CD4-positive, alpha-beta T cell treated with Interleukin-10 for 1 hour (primary cell): ENCODE results near the gene FAM187B.
"Not testable (repeated sequence)": the region's sequence is repeated elsewhere in the genome, so short reads cannot be mapped to it uniquely, and the experiment has no call there.

Experiments
- DNase-seq: peaks from one replicate; pipeline ENCODE4 v3.0.0-alpha.2; 2020

The FAM187B gene

DNA sequence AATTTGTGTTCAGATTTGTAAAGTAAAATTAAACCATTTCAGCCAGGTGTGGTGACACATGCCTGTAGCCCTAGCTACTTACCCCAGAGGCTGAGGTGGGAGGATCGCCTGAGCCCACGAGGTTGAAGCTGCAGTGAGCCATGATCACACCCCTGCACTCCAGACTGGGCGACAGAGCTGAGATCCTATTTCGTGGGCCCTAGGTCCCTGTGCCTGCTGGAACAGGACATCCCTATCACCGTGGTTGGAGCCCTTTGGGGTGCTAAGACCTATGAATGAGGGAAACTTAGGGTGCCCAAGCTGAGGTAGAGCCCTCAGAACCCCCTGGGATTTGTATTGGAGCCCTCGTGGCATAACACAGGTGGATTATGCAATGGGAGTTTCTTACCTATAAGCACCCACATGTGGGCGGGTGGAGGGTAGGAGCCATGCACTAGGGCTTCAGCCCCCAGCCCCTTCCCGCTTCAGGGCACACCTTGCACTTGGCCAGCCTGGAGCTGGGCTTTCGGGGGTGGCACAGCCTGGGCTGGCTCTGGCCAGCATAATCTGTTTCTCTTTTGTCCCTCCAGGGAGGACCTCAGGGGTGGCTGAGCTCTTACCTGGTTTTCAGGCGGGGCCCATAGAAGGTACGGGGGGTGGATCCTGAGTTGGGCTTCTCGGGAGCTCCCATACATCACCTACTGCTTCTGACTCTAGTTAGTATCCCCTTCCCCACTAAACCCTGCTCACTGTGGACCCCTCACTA, 33.0 kb upstream of the FAM187B start:
- DNase-seq, result no peak

DNA sequence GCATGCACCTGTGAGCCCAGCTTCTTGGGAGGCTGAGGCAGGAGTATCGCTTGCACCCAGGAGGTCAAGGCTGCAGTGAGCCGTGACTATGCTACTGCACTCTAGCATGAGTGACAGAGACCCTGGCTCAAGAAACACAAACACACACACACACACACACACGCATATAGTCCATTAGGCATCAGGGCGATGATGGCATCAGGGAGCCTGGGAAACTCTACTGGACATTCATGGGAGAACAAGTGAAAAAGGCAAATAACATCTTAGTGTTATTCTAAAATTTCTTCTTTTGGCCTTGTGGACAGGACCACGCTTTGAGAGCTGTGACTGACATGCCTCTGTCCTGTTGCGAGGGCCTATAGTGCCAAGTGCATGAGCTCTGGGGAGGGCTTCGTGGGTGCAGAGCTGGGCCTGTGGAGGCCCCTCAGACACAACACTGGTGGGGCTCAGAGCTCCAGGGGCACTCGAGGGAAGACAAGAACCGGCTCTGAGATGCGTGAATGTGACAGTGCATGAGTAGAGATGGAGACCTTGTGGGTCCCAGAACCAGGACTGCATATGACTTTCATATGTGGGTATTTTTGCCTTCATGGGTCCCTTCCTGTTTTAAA, 32.3 kb upstream of the FAM187B start:
- DNase-seq, result no peak

DNA sequence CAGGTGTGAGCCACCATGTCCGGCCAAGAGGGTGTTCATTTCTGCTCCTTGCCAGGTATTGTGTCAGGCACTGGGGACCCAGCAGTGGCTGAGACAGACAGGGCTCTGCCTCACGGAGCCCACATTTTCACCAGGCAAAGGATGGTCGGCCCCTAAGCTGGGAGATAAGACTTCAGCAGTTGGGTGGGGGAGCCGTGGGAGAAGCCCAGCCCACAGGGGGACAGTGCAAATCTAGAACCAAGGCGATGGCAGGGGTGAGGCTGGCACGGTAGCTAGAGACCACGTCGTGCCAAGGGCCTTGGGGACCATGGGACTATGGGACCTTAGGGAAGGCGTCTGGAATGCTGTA, 28.5 kb upstream of the FAM187B start:
- no peak for DNase-seq

DNA sequence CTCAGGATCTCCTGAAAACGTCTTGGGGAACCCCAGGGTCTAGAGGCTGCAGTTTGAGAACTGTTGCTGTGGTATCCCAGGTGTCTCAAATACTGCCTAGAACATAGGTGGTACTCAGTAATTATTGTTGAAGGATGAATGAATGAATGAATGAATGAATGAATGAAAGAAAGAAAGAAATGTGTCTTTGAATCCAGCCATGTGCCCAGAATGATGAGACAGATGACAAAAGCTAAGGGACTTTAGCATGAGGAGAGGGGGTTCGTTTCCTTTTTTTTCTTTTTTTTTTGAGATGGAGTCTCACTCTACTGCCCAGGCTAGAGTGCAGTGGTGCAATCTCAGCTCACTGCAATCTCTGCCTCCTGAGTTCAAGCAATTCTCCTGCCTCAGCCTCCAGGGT, 28.0 kb upstream of the FAM187B start:
- no peak for DNase-seq

DNA sequence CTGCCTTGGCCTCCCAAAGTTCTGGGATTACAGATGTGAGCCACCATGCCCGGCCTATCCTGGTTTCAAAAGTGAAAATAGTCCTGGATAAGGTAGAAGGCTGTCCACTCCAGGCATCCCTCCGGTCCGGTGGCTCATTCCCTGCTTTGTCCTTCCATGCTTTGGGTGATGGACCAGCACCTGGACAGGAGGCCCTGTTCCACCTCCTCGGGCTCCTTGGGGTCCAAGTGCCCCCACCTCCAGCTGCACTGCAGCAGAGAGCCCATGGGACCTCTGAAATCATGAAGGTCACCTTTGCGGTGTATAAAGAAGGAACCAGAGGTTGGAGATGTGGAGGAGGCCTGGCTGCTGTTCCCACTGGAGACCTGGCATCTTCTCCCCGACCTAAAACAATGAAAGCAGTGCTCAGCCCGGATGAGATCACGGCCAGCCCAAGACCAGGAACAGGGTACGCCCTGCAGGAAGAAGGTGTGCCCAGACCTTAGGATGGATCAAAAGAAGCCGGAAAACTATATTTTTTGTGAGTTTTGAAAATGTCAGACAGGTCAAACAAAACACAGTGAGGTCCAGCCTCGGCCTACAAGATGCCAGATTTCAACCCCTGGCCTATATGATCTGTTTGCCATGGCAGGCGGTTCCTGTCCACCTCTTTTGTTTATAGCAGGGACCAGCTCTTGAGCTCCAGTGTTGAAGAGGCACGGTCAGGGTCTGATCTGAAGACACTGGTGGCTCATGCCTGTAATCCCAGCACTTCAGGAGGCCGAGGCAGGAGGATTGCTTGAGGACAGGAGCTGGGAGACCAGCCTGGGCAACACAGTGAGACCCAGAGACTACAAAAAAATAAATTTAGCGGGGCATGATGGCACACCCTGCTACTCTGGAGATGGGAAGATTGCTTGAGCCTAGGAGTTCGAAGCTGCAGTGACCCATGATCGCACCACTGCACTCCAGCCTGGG, 26.1 kb upstream of the FAM187B start:
- no peak for DNase-seq

DNA sequence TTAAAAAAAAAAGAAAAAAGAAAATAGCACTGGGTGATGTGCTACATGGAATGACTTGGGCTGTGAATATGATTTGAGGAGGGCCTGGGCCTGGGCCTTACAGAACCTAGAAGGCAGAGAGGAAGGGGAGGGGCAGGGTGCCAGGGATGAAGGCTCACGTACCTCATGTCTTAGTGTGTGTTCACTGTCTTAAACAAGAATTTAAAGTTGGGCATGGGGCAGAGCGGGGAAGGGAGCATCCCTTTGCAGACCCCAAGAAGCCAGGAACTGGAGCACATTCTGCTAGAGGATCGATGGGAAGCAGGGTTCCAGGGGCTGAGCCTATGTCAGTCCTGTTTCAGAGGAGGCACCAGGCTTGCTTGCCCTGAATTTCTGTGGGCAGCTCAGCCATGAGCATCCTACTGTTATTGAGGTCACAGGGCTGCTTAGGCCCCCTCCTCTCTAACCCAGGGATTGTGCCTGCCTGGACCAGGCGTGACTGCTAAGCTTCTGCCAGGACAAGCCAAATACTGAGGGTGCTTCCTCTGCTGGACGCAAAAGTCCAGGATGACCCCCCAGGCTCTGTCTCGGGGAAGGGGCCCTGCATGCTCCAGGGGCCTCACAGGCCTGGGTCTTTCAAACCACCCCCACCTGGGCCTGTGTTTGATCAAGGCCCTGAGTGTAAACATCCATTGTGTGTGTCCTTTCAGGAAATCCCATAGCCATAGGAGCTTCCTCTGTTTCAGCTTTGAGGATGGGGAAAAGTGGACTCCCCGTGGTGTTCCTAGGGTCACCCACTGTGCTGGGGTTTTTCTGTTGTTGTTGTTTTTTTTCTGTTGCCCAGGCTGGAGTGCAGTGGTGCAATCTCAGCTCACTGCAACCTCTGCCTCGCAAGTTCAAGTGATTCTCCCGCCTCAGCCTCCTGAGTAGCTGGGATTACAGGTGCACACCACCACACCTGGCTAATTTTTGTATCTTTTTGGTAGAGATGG, 25.1 kb upstream of the FAM187B start:
- no peak for DNase-seq

DNA sequence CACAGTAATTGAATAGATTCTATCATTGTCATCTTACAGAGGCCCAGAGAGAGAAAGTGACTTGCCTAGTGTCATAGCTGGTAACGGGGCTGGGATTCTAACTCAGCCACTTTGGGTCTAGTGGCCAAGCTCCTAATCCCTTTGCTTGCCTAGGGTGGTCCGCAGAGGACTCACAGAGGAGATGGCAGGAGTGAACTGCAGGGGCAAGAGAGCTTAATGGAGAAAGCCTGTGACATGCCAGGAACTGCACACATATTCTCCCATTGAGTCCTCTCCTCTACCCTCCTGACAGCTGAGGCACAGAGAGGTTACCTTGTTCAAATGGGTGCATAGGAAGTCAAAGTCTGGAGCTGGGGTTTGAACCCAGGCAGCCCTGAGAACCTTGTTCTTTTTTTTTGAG, 22.9 kb upstream of the FAM187B start:
- DNase-seq, result no peak

DNA sequence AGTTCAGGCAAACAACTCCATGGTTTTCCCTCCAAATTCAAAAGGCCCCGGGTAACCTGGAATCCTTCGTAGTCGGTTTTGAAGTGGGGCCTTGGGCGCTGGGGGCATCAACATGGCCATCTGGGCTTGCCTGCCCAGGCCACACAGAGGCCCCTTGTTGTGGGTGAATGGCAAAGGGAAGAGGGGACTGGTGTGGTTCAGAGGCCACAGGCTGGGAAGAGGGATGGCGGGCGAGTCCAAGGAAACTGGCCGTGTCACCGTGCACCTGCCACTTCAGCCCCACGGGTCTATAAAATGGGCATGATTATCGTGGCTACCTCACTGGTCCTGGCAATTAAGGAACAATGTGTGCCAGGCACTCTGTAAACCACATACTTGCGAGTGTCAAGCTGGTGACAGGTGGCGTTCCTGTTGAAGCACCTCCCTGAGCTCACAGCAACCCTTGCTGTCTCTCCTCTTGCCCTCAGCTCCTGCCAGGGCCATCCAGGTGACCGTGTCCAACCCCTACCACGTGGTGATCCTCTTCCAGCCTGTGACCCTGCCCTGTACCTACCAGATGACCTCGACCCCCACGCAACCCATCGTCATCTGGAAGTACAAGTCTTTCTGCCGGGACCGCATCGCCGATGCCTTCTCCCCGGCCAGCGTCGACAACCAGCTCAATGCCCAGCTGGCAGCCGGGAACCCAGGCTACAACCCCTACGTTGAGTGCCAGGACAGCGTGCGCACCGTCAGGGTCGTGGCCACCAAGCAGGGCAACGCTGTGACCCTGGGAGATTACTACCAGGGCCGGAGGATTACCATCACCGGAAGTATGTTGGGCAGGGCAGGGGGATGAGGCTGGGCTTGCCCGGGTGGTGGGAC, 21.5 kb upstream of the FAM187B start:
- DNase-seq, result no peak

DNA sequence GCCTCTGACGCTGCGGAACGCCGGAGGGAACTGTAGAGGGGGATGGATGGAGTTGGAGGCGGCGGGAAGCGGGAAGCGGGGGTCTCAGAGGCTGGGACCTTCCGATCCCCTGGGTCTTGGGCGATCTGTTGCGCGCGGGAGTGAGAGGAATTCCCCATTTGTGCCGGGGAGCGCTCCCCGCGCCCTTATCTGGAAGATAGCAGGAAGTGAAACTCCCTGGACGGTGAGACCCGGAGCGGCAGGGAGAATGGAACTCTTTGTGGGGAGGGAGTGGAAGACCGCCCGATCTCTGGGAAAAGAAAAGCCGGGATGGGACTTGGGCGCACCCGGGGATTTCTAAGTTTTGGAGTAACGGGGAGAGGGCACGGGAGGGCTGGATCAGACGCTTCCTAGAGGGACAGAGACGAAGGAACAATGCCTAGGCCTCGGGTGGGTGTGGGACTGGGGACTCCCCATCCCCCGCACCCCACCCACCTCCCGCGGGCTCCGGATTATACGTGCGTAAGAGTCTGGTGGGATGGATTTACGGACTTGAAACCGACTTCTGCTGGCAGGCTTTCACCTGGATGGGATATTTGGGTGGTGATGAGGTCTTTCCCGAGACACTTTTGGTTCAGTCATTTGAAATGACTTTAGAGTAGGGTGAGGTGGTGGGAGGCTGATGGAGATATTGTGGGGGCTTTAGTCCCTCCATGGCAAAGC, 20.8 kb upstream of the FAM187B start:
- DNase-seq, result no peak

DNA sequence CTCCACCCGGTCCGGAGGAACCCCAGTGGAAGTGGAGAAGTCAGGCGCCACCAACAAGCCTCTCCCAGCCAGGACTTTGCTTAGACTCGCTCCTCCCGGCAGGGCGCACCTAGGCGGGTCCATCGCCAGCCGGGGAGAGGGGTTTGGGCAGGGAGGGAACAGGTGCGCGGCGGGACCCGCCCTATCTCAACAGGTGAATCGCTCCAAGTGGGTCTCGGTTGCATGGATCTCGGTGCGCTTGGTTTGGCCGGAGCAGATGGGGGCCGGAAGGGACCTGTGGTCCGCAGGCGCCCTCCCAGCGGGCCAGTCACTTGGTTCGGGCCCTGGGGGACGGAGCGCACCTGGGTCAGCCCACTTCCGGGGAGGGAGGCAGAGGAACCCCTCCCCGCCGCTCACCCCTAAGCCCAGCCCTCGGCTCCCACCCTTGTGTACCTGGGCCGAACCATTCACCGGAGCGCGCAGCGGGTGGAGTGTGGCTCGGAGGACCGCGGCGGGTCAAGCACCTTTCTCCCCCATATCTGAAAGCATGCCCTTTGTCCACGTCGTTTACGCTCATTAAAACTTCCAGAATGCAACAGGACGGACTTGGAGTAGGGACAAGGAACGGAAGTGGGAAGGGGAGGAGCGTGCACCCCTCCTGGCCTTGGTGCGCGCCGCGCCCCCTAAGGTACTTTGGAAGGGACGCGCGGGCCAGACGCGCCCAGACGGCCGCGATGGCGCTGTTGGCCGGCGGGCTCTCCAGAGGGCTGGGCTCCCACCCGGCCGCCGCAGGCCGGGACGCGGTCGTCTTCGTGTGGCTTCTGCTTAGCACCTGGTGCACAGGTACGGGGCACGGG, 20.0 kb upstream of the FAM187B start, which contains the start of gene LSR:
Gene LSR (plus strand): TSS at position 693 of the 836 bp plus-strand sequence. CDS start 21 bp downstream, at position 714.
- peak; percentile 86 for DNase-seq

DNA sequence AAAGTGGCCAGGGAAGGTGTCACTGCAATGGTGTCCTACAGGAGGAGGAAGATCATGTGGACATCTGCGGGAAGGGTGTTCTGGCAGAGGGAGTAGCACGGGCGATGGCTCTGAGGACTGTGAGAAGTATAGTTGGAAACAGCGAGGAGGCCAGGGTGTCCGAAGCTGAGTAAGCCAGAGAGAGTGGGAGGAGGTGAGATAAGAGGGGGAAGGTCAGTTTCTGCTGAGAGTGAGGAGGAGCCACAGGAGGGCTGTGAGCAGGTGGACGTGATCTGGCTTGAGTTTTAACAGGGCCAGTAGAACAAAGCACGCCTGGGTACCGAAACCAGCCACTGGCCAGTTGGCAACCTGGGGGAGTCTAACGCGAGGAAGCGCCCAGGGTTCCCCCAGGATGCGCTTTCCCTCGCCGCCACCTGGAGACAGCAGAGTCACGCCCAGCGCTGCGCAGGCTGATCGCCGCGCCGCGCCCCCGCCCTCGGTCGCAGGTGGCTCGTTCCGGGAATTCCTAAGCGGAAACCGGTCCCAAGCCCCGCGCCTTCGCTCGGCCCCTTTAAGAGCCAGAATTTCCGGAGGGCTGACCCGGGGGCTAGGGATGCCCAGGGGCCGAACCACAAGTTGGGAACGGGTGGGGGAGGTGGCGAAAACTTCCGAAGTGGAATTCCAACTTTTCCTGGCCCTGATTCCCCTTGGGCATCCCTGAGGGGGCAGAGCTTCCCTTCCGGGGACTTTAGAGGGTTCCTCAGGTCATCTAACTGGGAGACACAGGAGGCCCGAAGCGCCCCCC, 19.2 kb upstream of the FAM187B start:
- DNase-seq, result peak; percentile 72

DNA sequence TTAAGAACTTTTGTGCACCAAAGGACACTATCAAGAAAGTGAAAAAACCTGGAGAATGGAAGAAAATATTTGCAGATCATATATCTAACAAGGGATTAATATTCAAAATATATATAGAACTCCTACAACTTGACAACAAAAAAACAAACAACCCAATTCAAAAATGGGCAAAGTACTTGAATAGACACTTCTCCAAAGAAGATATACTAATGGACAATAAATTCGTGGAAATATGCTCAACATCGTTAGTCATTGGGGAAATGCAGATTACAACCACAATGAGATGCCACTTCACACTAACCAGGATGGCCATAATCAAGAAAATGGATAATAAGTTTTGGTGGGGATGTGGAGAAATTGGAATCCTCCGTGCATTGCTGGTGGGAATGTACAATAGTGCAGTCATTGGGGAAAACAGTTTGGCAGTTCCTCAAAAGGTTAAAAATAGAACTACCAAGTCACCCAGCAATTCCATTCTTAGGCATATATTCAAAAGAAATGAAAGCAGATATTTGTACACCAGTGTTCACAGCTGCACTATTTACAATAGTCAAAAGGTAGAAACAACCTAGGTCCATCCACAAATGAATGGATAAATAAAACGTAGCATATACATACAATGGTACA, 18.0 kb upstream of the FAM187B start:
- DNase-seq, result no peak

DNA sequence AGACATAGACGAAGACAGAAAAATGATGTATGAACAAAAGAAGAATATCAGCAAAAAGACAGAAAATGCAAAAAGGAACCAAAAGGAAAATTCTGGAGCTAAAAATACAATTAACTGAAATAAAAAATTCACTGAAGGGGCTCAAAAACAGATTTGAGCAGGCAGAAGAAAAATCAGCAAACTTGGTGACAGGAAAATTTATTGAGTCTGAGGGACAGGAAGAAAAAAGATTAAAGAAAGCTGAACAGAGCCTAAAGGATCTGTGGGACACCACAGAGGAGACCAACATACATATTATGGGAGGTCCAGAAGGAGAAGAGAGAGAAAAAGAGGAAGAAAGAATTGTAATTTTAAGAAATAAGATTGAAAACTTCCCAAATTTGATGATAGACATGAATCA, 12.9 kb upstream of the FAM187B start:
- DNase-seq, result no peak

DNA sequence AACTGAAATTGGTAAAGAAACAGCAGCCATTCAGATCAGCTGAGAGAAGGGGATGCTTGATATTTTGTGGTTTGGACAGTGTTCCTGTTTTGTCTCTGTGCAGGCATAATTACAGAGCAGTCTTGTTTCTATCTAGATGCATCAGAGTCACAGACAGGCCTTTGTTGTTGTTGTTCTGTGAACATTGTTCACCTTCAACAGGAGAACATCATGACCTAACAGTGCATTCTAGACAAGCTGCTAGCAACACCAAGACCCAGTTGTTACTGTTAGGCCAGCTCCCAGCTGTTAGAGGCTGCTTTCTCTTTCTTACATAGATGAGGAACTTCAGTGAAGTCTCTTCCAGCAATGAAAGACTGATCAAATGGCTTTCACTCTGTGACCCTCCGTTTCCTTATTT, 11.8 kb upstream of the FAM187B start:
- peak; percentile 59 for DNase-seq

DNA sequence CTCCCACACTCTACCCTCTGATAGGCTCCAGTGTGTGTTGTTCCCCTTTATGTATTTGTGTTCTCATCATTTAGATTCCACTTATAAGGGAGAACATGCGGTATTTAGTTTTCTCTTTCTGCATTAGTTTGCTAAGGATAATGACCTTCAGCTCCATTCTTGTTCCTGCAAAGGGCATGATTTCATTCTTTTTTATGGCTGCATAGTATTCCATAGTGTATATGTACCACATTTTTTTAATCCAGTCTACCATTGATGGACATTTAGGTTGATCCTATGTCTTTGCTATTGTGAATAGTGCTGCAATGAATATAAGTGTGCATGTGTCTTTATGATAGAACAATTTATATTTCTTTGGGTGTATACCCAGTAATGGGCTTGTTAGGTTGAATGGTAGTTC, 11.1 kb upstream of the FAM187B start:
- not testable (repeated sequence) for DNase-seq

DNA sequence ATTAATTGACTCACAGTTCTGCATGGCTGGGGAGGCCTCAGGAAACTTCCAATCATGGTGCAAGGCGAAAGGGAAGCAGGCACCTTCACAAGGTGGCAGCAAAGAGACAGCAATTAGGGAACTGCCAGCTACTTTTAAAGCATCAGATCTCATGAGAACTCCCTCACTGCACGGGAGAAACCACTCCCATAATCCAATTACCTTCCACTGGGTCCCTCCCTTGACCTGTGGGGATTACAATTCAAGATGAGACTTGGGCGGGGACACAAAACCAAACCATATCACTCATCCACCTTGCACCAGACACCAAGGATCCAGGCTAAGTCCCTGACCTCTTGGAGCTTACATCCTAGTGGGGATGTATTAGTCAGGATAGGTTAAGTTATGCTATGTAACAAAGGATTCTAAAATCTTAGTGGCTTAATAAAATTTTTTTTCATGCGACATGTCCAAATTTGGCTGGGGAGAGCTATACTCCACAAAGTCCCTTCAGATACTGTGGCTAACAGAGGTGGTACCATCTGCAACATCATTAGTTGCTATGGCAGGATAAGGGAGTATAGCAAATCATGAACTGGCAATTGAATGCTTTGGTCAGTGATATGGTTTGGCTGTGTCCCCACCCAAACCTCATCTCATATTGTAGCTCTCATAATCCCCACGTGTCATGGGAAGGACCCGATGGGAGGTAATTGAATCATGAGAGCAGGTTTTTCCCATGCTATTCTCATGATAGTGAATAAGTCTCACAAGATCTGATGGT, 8.3 kb upstream of the FAM187B start:
- DNase-seq, result peak; percentile 51

DNA sequence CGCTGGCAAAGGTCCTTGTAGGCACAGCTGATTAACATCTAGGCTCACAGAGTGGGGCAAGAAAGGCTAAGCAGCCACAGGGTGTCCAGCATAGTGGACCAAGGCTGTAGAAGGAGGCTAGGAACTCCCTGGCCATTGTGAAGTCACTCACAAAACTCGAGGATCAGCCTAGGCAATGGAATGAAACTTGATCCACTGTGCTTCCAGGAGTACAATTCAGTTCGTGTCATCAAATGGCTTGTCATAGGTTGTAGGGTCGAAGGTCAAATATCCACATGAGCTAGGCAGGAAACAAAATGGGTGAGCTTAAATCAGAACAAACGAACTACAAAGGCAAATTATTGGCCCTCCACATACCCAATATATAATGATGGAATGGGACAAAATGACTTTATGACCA, 4.4 kb upstream of the FAM187B start:
- no peak for DNase-seq
